SK-N-MC (cell line): ENCODE measurements around the gene ZNF555.

Experiments used
- DNase-seq: peaks from one replicate; pipeline ENCODE4 v3.0.0-alpha.2; 2011; ENCODE audit warnings: low read depth, low spot score
- H3K27ac ChIP-seq: fragments of 200-600 bp; sonication (generic); 2 replicates; pipeline ENCODE4 v1.5.1; 2016; ENCODE audit warnings: mixed run types
- H3K36me3 ChIP-seq: fragments of 200-600 bp; sonication (generic); 2 replicates; pipeline ENCODE4 v1.6.1; 2017; ENCODE audit warnings: antibody characterized with exemption, low read length, mixed read lengths; ENCODE audit not compliant: insufficient read depth
- H3K4me3 ChIP-seq: fragments of 200-600 bp; sonication (generic); 2 replicates; pipeline ENCODE4 v1.5.1; 2016
- H3K9ac ChIP-seq: fragments of 200-600 bp; sonication (generic); 2 replicates; pipeline ENCODE4 v1.8.0; 2017; ENCODE audit warnings: mixed run types, mixed read lengths; ENCODE audit not compliant: insufficient read length
- H3K9me3 ChIP-seq: fragments of 200-600 bp; sonication (generic); 2 replicates; pipeline ENCODE4 v1.6.1; 2017; ENCODE audit warnings: low read depth, mild to moderate bottlenecking, antibody characterized with exemption, low read length, moderate library complexity, mixed read lengths
- EZH2 ChIP-seq: fragments of 200-600 bp; sonication (generic); IDR thresholded peaks from one replicate; pipeline ENCODE4 v1.6.1; 2017; ENCODE audit warnings: antibody characterized with exemption
- FOXP2 ChIP-seq: optimal IDR thresholded peaks from 2 replicates; pipeline ENCODE3; 2011; ENCODE audit warnings: mild to moderate bottlenecking, moderate library complexity; ENCODE audit not compliant: insufficient read depth; ENCODE audit errors: extremely low read length, control extremely low read depth
- POLR2AphosphoS5 ChIP-seq: IDR thresholded peaks from 2 replicates; pipeline ENCODE4 v1.6.1; 2012; ENCODE audit warnings: mild to moderate bottlenecking, low read depth, low read length, borderline replicate concordance

Gene ZNF555

GRCh38 chr19:2906631-2907195 is 65.4 kb downstream of the ZNF555 start:
- no peaks in the 10 kb centered on the region for H3K36me3 ChIP-seq
- H3K27ac ChIP-seq: no peak overlapping the region
- TF ChIP-seq POLR2AphosphoS5 (no peak), FOXP2 (no peak), EZH2 (no peak)
- no peak for DNase-seq
- no peak overlapping the region for H3K4me3 ChIP-seq
- no peaks in the 10 kb centered on the region for H3K9me3 ChIP-seq
- no peak overlapping the region for H3K9ac ChIP-seq
